NCI-H524 treated with DMSO at 0.1 percent for 48 hours (cell line): Measurements from ENCODE around the gene MTG1.
"Not testable (repeated sequence)": the region's sequence is repeated elsewhere in the genome, so short reads cannot be mapped to it uniquely, and the experiment has no call there.

Experiments used
- DNase-seq: peaks from one replicate; lab custom pipeline; 2025; lab: John Stamatoyannopoulos, UW

Gene MTG1

GRCh38 chr10:133466683-133467275, 72.8 kb downstream of the MTG1 start:
- no peak for DNase-seq

GRCh38 chr10:133467286-133467911, 73.4 kb downstream of the MTG1 start:
- DNase-seq: no peak

- DNase-seq: not testable (repeated sequence)
These were observed 75.2 kb downstream of the MTG1 start for GRCh38 chr10:133469205-133469604.

GRCh38 chr10:133471300-133472109, 77.5 kb downstream of the MTG1 start:
- no peak for DNase-seq
